Endothelial cell of umbilical vein (primary cell): ENCODE measurements around the gene GZF1.

Experiments
- EZH2 ChIP-seq: IDR thresholded peaks from 2 replicates; pipeline ENCODE4 v1.6.1; 2012; ENCODE audit warnings: borderline replicate concordance, low read depth, mild to moderate bottlenecking, moderate library complexity, low read length, inconsistent platforms; ENCODE audit not compliant: severe bottlenecking
- FOS ChIP-seq: IDR thresholded peaks from 2 replicates; pipeline ENCODE4 v1.6.1; 2011; ENCODE audit warnings: mild to moderate bottlenecking, low read length, moderate library complexity, borderline replicate concordance; ENCODE audit not compliant: insufficient read depth
- GATA2 ChIP-seq: IDR thresholded peaks from 2 replicates; pipeline ENCODE4 v1.7.0; 2011; ENCODE audit warnings: low read depth, mild to moderate bottlenecking, moderate library complexity, mixed read lengths, low read length; ENCODE audit not compliant: insufficient read length, insufficient read depth
- POLR2A ChIP-seq: IDR thresholded peaks from 2 replicates; pipeline ENCODE4 v1.6.1; 2012; ENCODE audit warnings: low read depth, mild to moderate bottlenecking, control low read depth, low read length
- POLR2AphosphoS5 ChIP-seq: IDR thresholded peaks from 2 replicates; pipeline ENCODE4 v1.6.1; 2012; ENCODE audit warnings: low read depth, mild to moderate bottlenecking, control low read depth, low read length, moderate library complexity; ENCODE audit not compliant: insufficient read depth
- TF ChIP-seq, protein P1 (sequence below), 2 donors: IDR thresholded peaks; 1 replicate in 1 of 2; 2 replicates in 1 of 2; pipeline ENCODE4 v1.5.1; 2011; ENCODE audit warnings: low read length in 2 of 2, mild to moderate bottlenecking in 2 of 2, moderate library complexity in 2 of 2, control low read depth in 1 of 2, inconsistent platforms in 1 of 2, low read depth in 1 of 2; ENCODE audit not compliant: insufficient read depth in 1 of 2; ENCODE audit errors: extremely low read depth in 1 of 2

DNA sequence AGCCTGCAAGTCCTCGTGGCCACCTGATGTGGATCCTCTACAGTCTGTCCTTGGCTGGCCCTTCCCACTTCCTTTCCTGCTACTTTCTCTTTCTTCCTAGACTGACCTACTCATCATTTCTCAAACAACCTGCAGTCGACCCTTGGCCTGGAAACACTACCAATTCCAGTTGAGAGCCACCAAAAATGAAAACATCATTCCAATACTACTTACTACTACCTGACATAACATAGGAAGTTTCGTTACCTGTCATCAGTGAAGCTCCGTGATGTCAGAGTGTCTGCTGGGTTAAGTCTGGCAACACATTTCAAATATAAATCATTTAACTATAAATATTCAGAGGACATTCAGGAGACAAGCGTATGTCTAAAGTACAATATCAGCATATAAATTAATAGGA is 13.8 kb downstream of the GZF1 start:
- TF ChIP-seq, protein P1, sequence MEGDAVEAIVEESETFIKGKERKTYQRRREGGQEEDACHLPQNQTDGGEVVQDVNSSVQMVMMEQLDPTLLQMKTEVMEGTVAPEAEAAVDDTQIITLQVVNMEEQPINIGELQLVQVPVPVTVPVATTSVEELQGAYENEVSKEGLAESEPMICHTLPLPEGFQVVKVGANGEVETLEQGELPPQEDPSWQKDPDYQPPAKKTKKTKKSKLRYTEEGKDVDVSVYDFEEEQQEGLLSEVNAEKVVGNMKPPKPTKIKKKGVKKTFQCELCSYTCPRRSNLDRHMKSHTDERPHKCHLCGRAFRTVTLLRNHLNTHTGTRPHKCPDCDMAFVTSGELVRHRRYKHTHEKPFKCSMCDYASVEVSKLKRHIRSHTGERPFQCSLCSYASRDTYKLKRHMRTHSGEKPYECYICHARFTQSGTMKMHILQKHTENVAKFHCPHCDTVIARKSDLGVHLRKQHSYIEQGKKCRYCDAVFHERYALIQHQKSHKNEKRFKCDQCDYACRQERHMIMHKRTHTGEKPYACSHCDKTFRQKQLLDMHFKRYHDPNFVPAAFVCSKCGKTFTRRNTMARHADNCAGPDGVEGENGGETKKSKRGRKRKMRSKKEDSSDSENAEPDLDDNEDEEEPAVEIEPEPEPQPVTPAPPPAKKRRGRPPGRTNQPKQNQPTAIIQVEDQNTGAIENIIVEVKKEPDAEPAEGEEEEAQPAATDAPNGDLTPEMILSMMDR (IDR thresholded peaks at IDR 0.05; ENCODE audit: extremely low read depth in 1 of 2, insufficient read depth in 1 of 2, low read depth in 1 of 2, low read length in 2 of 2): no peak
- no peak for TF ChIP-seq POLR2A
- no peak for TF ChIP-seq FOS
- no peak for TF ChIP-seq POLR2AphosphoS5
- no peak for TF ChIP-seq EZH2
- no peak for TF ChIP-seq GATA2
